ENCODE measurements around the gene SLBP.

Gene SLBP

DNA sequence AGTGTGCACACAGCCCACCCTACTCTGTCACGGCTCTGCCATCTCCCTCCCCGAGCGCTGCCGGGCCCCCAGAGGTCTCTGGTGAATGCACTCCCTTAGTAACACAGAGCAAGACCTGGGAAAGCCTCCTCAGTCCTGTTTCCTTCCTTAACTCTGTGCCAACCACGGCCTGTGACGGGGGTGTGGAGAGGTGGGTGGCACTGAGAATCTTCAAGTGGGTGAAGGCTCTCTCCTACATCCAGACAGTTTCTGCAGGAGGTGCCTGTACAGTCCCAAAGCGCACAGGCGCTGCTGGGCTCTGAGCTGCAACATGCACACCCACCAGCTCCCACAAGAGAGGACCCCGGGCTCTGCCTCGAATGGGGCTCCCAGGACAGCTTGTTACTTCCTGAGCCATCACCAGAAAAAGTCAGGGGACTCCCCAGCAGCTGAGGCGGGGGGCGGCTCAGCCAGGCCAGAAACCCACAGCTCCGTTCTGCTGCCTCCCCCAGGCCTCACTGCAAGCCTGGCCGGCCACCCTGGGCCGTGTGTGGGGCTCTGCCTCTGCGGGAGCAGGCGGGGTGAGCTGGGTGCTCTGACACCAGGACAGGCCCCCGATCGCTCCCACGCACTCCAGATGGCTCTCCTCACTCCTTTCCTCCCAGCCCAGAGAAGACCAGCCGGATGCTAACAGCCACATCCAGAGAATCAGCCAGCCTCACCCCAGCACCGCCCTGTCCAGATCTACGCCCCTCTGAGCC, 57.7 kb downstream of the SLBP start:
- no peak for DNase-seq (ENCODE audit: low read depth)

GRCh38 chr4:1653776-1654175, 58.3 kb downstream of the SLBP start:
- no peak for DNase-seq (ENCODE audit: low read depth)

GRCh38 chr4:1652088-1652487, 60.0 kb downstream of the SLBP start:
- DNase-seq (ENCODE audit: low read depth): no peak

DNA sequence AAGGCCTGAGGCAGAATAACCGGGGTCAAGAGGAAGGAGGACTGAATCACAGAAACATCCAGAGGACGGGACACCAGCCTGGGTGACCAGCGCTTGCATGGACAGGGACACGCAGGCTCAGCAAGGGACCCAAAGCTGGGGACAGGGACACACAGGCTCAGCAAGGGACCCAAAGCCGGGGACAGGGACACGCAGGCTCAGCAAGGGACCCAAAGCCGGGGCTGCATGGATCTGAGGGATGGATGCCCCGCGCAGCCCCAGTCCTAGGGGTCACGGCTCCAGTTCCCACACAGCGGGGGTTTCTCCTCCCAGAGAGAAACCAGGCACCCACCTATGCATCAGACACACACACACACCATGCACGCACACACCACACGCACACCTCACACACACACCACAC, 60.5 kb downstream of the SLBP start:
- DNase-seq (ENCODE audit: low read depth): no peak

GRCh38 chr4:1648962-1649361, 63.2 kb downstream of the SLBP start:
- DNase-seq (ENCODE audit: low read depth): no peak

DNA sequence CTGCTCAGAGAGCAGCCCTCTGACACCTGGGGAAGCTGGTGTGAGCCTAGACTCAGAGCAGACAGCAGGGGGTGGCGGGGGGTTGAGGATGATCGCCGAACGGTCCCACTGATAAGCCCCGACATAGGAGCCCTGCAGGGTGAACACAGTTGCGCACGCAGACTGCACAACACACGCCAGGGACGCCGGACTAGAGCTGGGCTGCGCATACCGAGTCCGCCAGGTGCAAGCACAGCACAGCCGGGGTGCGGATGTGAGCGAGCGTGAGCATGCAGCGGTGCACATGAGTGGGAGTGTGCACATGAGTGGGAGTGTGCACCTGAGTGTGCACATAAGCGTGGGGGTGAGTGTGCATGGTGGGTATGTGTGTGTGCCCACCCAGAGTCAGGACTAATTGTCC, 64.7 kb downstream of the SLBP start:
- no peak for DNase-seq (ENCODE audit: low read depth)

- no peak for DNase-seq (ENCODE audit: low read depth)
Observed at GRCh38 chr4:1646690-1647089, 65.4 kb downstream of the SLBP start.

DNA sequence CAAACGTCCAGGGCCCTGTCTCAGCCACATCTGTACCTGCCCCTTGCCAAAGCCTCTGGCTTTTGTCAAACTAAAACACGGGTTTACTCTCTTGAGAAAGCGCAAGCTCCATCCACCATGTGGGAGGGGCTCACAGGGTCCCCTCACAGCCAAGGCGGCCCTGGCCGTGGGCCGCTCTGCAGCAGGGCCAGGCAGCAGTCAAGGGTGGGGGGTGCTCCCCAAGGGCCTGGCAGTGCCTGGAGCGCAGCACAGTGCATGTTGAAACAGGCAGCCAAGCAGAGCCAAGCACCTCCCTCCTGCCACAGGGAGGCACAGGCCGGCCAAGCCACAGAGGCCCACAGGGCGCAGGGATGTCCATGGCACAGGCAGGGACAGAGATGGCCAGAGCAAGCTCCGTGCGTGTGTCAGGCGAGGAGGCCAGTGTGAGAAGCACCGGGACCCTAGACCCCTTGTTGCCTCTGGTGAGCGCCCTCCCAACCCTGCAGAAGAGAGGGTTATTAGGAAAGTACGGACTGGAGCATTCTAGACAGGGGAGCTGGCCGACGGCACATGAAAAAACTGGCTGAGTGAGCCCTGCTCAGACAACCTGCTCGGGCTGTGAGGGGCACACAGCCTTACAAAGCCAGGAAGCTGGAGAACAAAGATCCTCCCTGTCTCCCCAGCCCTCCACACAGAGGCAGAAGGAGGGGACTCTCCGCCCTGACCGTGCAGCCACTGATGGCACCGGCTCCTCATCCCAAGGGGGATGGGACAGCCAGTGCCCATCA, 67.0 kb downstream of the SLBP start:
- DNase-seq (ENCODE audit: low read depth): no peak

- DNase-seq (ENCODE audit: low read depth): no peak
Observed at GRCh38 chr4:1643971-1644735, 68.0 kb downstream of the SLBP start.

Data from T follicular helper cell (primary cell).